ENCODE results near the gene CPZ. TPM values are rescaled to one million over a fixed set of nuclear protein-coding genes. Genes with fewer than 3 reads are reported as not detected.

The CPZ gene
- polyA plus RNA-seq, 3 donors, result not detected

GRCh38 chr4:8559524-8560264 lies 32.9 kb upstream of the CPZ start:
- Mint-ChIP-seq H3K9me3 (peaks cover 0 to 3% (median 0%) of the 10 kb centered on the region in 7 donors), H3K4me1 (no peaks in the 10 kb centered on the region), H3K27me3 (ENCODE audit: low read depth in 3 of 3) (peaks cover 2 to 3% (median 2%) of the 10 kb centered on the region in 3 donors), H3K27ac (no peak overlapping the region), H3K36me3 (no peaks in the 10 kb centered on the region), H3K4me3 (no peak overlapping the region)
- 88% methylated on average over 9 of the region's 12 CpGs for WGBS (ENCODE audit: insufficient coverage)
- H3K79me2 ChIP-seq (ENCODE audit: insufficient read depth, low read length), result no peaks in the 10 kb centered on the region
- H3K4me1 ChIP-seq (ENCODE audit: control insufficient read depth in 1 of 2, insufficient read depth in 2 of 2, low read length in 2 of 2), result no peaks in the 10 kb centered on the region
- intact Hi-C loops (cut with micrococcal nuclease), result no loop called here
- H3K4me3 ChIP-seq (replicated peaks in 1 of 3; ENCODE audit: low read depth in 2 of 3, low read length in 3 of 3), result no peak overlapping the region
- no peak for DNase-seq
- H3K4me2 ChIP-seq (replicated peaks; ENCODE audit: extremely low read depth, low read length, poor library complexity, severe bottlenecking), result no peak overlapping the region
- no peak overlapping the region for H2AFZ ChIP-seq (ENCODE audit: insufficient read depth, low read depth, low read length, poor library complexity, severe bottlenecking)
- H3K36me3 ChIP-seq (replicated peaks in 1 of 2; ENCODE audit: control insufficient read depth in 1 of 2, insufficient read depth in 2 of 2, low read length in 2 of 2), result no peaks in the 10 kb centered on the region
- no peaks in the 10 kb centered on the region for H3K27me3 ChIP-seq (ENCODE audit: control insufficient read depth in 2 of 2, insufficient read depth in 2 of 2, low read length in 2 of 2)
- no peaks in the 10 kb centered on the region for H4K20me1 ChIP-seq (ENCODE audit: insufficient read depth, low read length)
- no peak overlapping the region for H3K27ac ChIP-seq (ENCODE audit: low read depth in 1 of 2, low read length in 2 of 2)
- no peak for TF ChIP-seq CTCF (IDR thresholded peaks at IDR 0.05)
- no peaks in the 10 kb centered on the region for H3K9me3 ChIP-seq (replicated peaks in 1 of 2; ENCODE audit: control insufficient read depth in 1 of 2, insufficient read depth in 1 of 2, low read length in 2 of 2)
- H3K9ac ChIP-seq (ENCODE audit: insufficient read depth, low read length, poor library complexity, severe bottlenecking), result no peak overlapping the region

- intact Hi-C loops (cut with micrococcal nuclease), result no loop called here
- Histone ChIP-seq H3K4me1 (ENCODE audit: control insufficient read depth in 1 of 2, insufficient read depth in 2 of 2, low read length in 2 of 2) (no peaks in the 10 kb centered on the region), H3K79me2 (ENCODE audit: insufficient read depth, low read length) (no peaks in the 10 kb centered on the region), H3K9ac (ENCODE audit: insufficient read depth, low read length, poor library complexity, severe bottlenecking) (no peak overlapping the region), H4K20me1 (ENCODE audit: insufficient read depth, low read length) (no peaks in the 10 kb centered on the region), H3K36me3 (replicated peaks in 1 of 2; ENCODE audit: control insufficient read depth in 1 of 2, insufficient read depth in 2 of 2, low read length in 2 of 2) (no peaks in the 10 kb centered on the region), H3K4me2 (replicated peaks; ENCODE audit: extremely low read depth, low read length, poor library complexity, severe bottlenecking) (no peak overlapping the region), H3K4me3 (replicated peaks in 1 of 3; ENCODE audit: low read depth in 2 of 3, low read length in 3 of 3) (no peak overlapping the region), H3K9me3 (replicated peaks in 1 of 2; ENCODE audit: control insufficient read depth in 1 of 2, insufficient read depth in 1 of 2, low read length in 2 of 2) (no peaks in the 10 kb centered on the region), H2AFZ (ENCODE audit: insufficient read depth, low read depth, low read length, poor library complexity, severe bottlenecking) (no peak overlapping the region), H3K27ac (ENCODE audit: low read depth in 1 of 2, low read length in 2 of 2) (no peak overlapping the region), H3K27me3 (ENCODE audit: control insufficient read depth in 2 of 2, insufficient read depth in 2 of 2, low read length in 2 of 2) (no peaks in the 10 kb centered on the region)
- H3K4me1 Mint-ChIP-seq, result no peaks in the 10 kb centered on the region
- peaks cover 2 to 5% (median 3%) of the 10 kb centered on the region in 3 donors for H3K27me3 Mint-ChIP-seq (ENCODE audit: low read depth in 3 of 3)
- no peaks in the 10 kb centered on the region for H3K36me3 Mint-ChIP-seq
- DNase-seq, result no peak
- peaks cover 0 to 3% (median 0%) of the 10 kb centered on the region in 7 donors for H3K9me3 Mint-ChIP-seq
- no peak overlapping the region for H3K27ac Mint-ChIP-seq
- 74% methylated on average over 6 of the region's 16 CpGs for WGBS (ENCODE audit: insufficient coverage)
- TF ChIP-seq CTCF (IDR thresholded peaks at IDR 0.05), result no peak
- no peak overlapping the region for H3K4me3 Mint-ChIP-seq
These were observed 32.1 kb upstream of the CPZ start for GRCh38 chr4:8560265-8561047.
